ENCODE measurements around the gene IRF7.

IRF7 gene

DNA sequence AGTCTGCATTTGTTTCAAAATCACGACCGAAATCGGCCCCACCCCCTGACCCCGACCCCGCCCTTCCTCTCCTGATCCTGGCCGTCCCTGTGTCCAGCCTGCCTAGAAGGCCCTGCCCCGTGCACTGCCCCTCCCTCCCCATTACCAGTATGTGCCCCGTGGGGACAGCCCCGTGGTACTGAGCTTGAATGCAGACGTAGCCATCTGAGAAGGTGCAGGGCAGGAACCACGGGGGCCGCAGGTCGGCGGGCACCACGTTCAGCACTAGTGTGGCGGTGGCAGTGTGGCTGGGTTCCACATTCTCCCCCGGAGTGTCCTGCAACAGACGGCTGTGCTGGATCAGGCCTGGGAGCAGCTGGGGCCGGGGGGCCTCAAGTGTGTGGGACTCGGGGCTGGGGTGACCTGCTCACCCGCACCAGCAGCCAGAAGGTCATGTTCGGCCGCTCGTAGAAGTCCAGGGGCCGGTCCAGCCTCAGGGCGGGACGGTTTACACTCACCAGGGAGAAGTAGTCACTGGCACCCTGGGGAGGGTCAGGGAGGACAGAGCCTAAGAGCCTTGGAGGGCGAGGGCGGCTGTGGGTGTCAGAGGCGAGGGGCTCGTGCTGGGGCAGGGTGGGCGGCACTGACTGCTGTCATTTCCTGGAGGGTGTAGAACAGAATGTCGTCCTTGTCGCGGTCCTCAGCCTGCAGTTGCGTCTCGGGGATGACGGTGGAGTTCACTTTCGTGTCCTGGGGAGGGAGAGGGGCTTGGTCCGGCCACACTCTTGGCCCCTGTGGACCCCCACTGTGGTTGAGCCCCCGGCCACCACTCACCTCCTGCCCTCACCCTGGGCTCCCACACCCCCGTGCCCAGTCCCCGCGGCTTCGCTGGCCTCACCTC, 5.4 kb upstream of the IRF7 start:
- DNase-seq (ENCODE audit: low spot score): no peak

DNA sequence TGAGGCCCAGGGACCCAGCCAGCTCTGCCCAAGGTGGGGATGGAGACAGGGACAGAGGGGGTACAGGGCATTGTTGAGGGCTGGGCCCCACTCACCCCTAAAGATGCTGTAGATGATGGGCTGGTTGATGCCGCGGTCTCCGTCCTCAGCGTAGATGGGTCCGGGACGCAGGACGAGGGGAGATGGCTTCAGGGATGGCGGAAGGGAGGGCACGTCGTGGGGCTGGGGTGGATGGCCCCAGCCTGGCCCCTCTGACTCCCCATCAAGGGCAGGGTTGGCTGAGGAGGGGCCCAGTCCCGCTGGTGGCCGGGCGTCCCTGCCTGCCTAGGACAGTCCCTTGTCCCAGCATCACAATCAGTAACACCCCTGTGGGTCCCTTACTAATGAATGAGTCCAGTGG, 4.5 kb upstream of the IRF7 start:
- DNase-seq (ENCODE audit: low spot score): no peak

DNA sequence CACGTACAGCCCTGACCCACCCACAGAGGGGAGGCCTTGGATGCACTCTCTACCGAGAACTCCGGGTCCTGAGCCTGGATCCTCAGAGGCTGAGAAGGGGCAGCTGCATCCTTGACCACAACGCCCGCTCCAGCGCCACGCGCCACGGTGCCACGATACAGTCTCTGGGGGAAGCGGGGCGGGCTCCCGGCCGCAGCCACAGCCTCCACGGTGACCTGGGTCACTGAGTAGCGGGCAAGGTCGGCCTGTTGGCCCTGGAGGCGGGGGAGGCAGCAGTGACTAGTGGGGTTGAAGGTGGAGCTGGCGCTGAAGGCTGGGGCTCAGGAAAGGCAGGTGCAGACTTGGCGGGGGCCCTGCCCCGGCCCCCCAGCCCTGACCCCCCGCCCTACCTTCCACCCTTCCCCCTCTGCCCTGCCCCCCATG, 3.9 kb upstream of the IRF7 start:
- DNase-seq (ENCODE audit: low spot score): no peak

DNA sequence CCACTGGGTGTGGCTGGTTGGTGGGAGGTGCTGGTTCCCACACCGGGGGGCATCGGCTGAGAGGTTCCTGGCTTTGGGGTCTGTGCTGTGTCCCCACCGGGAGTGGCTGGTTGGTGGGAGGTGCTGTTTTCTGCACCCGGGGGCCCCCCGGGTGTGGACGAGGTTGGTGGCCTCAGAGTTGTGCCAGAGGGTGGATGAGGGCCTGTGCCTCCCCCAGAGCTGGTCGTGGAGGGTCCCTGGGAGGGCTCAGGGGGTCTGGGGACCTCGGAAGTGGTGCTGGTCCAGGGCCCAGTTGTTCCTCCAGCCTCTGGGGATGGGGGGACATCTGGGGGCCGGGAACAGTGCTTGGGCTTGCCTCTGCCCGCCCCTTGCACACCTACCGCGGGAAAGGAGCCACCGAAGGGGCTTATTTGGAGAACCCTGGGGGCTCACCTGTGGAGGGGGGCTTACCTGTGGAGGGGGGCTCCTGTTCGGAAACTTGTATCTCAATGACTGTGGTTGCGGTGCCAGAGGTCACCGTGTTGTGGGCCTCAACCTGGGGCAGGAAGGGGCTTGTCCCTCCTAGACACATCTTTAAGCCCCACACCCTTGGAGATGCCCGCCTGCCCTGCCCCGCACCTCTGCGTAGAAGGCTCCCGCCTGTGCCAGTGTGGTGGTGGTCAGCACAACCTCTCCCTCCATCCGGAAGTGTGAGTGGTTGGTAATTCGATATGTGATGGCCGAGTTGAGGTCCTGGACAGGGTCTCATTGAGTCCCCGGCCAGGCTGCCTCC, 3.3 kb upstream of the IRF7 start:
- no peak for DNase-seq (ENCODE audit: low spot score)

DNA sequence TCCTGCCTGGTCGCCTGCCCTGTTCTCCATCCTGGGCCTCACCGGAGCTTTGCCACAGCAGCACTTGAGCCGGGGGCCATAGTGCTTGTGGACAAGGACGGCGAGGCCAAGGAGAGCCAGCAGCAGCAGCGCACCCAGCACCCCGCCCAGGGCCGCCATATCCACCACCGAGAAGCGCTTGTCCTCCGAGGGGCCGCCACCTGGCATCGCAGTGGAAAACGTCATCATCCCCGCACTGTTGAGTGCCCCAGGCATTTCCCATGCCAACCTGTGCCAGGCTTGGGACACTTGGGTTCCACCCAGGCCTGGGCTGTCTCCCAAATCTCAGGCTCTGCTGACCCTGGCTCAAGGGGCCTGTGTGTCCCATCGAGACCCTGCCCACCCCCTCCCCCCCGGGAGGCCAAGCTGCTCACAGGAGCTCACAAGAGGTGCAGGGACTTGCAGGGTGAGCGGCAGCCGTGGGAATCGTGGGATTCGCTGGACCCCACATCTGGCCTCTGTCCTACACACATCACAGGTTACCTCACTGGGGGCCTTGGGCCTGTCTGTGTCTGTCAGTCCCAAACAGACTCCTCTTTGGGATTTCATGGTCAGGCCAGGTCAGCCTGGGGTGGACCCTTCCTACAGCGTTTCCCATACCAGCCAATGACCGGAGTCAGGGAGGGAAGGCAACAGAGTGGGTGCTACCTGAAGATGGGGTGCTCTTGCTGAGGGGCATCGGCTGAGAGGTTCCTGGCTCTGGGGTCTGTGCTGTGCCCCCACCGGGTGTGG, 2.3 kb upstream of the IRF7 start:
- no peak for DNase-seq (ENCODE audit: low spot score)

- no peak for DNase-seq (ENCODE audit: low spot score)
Observed at GRCh38 chr11:617199-617911, 1.6 kb upstream of the IRF7 start.

GRCh38 chr11:616320-617198, 809 bp upstream of the IRF7 start:
- DNase-seq (ENCODE audit: low spot score): no peak

DNA sequence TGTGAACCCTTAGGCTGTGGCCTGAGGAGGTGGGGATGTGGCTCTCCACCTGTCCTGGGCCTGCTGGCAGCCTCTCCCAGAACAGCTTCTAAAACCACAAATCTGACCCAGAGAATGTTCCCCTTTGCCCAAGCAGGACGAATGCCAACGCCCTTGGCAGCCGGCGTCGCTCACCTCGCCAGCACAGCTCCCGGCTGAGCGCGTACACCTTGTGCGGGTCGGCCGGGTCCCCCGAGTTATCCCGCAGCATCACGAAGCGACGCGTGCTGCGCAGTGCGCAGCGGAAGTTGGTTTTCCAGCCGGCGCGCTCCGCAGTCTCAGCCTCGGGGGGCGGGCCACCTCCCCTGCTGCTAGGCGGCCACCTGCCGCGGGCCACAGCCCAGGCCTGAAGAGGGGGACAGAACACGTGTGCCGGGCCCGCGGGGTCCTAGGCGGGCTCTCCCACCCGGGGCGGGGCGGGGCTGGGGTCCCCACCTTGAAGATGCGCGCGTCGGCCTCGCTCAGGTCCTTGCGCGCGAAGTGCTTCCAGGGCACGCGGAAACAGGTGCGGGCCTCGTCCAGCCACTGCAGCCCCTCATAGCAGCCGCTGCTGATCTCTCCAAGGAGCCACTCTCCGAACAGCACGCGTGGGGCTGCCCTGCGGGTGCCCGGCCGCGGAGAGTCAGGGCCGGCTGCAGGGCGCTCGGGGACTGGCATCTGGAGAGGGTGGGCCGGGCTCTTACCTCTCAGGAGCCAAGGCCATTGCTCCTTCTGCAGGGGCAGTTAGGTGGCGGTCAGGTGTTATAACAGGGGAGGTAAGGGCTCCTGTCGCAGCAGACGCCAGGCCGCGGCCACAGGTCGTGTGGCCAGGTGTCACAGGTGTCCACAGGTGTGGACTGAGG, 887 bp downstream of the IRF7 start:
- DNase-seq (ENCODE audit: low spot score): peak; percentile 25

- DNase-seq (ENCODE audit: low spot score): no peak
Observed at GRCh38 chr11:614021-614622, 1.6 kb downstream of the IRF7 start.

DNA sequence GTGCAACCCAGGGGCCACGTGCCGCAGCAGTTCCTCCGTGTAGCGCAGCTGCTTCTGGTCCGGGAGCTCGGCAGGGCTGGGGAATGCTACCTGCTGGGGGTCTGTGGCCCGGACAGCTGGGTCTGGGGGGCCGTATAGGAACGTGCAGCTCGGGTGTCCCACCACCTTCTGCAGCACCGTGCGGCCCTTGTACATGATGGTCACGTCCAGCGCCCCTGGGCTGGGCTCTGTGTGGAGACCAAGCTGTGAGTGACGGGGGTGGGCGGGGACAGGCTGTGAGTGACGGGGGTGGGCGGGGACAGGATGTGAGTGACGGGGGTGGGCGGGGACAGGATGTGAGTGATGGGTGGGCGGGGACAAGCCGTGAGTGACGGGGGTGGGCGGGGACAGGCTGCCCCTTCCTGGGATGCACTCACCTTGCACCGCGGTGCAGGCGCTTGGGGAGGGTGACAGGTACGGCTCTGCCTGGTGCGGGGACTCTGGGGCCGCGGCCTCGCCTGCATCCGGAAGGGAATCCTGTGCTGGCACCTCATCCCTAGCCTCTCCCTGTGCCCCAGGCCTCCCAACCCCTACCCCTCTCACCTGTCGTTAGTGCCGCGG, 2.3 kb downstream of the IRF7 start:
- DNase-seq (ENCODE audit: low spot score): peak; percentile 69

GRCh38 chr11:612961-613300, 2.8 kb downstream of the IRF7 start:
- DNase-seq (ENCODE audit: low spot score): no peak

- peak; percentile 60 for DNase-seq (ENCODE audit: low spot score)
Observed at GRCh38 chr11:612201-612960, 3.4 kb downstream of the IRF7 start.

- no peak for DNase-seq (ENCODE audit: low spot score)
Observed at GRCh38 chr11:611001-611996, 4.5 kb downstream of the IRF7 start.

DNA sequence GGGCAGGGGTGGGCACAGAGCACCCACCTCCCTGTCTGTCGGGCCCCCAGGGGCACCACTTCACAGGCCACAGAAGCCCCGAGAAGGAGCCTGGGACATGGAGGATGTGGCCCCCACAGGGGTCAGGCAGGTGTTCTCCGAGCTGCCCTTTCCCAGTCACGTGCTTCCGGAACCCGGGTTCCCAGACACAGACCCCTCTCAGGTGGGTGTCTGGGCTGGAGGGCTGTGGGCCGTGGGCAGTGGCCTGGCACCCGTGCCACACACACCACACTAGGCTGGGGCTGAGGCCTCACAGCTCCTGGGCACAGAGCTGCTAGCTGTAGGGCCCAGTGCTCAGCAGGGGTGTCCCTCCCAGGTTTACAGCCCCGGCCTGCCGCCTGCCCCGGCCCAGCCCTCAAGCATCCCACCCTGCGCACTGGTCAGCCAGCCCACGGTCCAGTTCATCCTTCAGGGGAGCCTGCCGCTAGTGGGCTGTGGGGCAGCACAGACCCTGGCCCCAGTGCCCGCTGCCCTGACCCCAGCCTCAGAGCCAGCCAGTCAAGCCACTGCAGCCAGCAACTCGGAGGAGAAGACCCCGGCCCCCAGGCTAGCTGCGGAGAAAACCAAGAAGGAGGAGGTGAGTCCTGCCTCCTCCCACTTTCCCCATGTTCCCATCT, 5.5 kb downstream of the IRF7 start:
- DNase-seq (ENCODE audit: low spot score): no peak

DNA sequence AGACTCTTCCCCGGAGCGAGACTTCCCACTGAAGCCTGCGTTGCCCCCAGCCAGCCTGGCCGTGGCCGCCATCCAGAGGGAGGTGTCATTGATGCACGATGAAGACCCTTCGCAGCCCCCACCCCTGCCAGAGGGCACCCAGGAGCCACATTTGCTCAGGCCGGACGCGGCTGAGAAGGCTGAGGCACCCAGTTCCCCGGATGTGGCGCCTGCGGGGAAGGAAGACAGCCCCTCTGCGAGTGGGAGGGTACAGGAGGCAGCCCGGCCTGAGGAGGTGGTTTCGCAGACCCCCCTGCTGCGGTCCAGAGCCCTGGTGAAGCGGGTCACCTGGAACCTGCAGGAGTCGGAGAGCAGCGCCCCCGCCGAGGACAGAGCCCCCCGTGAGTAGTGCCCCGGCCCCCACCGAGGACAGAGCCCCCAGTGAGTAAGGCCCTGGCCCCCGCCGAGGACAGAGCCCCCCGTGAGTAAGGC, 6.4 kb downstream of the IRF7 start:
- no peak for DNase-seq (ENCODE audit: low spot score)

GRCh38 chr11:608791-609251, 6.9 kb downstream of the IRF7 start:
- DNase-seq (ENCODE audit: low spot score): no peak
